ENCODE results near the gene PPEF2.
A peak's percentile ranks its signal among the peaks of the same experiment; 100 is the strongest.

Gene PPEF2

GRCh38 chr4:75831856-75832405 is 70.3 kb downstream of the PPEF2 start:
- peak; percentile 72 for DNase-seq

- no peak for DNase-seq
Measured at GRCh38 chr4:75830906-75831305, 71.3 kb downstream of the PPEF2 start.

GRCh38 chr4:75823812-75824211 is 78.4 kb downstream of the PPEF2 start:
- no peak for DNase-seq

DNA sequence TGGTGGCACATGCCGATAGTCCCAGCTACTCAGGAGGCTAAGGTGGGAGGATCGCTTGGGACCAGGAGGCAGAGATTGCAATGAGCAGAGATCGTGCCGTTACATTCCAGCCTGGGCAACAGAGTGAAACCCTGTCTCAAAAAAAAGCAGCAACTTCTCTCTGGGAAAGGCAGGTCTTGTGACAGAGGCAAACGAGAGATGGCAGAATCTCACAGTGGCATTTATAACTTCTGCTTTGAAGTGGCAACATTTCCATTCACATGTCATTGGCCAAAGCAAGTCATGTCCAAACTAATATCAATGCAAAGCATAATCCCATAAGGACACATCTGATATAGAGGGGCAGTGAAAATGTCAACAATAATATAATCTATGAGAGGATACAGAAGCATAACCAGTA is 79.8 kb downstream of the PPEF2 start:
- DNase-seq, result no peak

DNA sequence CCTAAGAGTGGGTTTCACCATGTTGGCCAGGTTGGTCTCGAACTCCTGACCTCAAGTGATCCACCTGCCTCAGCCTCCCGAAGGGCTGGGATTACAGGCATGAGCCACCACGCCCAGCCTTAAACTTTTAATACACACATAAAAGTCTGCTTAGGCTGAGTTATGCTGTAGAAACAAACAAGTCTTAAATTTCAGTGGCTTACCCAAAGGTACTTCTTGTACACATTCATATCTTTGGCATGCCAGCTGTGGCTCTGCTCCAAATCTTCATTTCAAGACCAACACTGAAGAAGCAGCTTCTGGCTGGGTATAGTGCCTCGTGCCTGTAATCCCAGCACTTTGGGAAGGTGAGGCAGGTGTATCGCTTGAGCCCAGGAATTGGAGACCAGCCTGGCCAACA is 80.3 kb downstream of the PPEF2 start:
- no peak for DNase-seq

DNA sequence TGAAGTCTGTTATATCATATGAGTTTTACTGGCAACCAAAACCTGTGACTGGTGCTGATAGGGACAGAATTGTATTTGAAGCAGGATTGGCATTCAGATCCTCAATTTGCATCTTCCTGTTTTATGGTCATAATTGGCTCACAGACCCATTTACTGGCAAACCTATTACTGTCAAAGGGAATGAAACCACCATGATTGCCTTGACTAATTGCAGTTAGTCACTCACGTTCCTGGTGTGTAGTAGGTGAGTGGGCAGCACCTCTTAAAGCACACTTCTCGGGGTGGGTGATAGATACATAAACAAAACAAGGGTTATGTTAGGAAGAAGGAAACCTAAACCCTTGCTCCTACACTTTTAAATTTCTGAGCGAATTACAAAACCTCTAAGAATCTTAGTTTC is 81.0 kb downstream of the PPEF2 start:
- no peak for DNase-seq

DNA sequence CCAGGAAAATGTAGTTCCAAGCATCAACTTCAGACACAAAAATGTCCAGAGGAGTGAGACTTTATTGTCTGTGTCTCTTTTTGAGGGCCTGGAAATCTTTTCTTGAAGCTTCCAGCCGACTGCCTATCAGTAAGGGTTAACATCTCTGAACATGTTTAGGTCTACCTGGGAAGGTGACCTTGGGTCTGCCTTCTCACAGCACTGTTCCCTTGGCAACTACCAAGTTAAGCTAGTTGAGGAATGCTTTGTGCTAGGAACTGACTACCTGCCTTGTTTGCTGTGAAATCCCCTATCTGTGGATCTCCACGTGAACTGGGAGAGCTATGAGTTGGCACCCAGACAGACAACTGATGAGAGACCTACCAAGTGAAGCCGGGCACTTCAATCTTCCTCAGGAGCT is 81.6 kb downstream of the PPEF2 start:
- DNase-seq, result no peak

GRCh38 chr4:75820197-75820596 is 82.1 kb downstream of the PPEF2 start:
- DNase-seq, result no peak

DNA sequence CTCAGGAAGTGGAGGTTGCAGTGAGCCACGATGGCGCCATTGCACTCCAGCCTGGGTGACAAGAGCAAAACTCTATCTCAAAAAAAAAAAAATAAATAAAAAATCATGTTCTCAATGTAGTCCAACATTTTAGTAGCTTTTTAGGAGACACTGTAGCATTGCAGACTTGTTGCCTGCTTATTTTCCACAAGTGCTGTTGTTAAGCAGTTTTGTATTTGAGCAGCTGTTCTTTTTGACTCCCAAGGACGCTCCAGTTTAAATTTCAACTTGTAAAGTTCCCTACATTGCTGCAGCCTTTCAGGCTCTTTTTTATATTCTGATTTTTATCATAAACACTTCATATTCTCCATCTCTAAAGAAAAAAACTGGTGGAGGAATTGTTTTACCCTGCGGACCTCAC is 83.1 kb downstream of the PPEF2 start:
- no peak for DNase-seq

- no peak for DNase-seq
Measured at GRCh38 chr4:75817901-75818300, 84.4 kb downstream of the PPEF2 start.
